Measurements from ENCODE around the gene PYGB.

Gene PYGB

DNA sequence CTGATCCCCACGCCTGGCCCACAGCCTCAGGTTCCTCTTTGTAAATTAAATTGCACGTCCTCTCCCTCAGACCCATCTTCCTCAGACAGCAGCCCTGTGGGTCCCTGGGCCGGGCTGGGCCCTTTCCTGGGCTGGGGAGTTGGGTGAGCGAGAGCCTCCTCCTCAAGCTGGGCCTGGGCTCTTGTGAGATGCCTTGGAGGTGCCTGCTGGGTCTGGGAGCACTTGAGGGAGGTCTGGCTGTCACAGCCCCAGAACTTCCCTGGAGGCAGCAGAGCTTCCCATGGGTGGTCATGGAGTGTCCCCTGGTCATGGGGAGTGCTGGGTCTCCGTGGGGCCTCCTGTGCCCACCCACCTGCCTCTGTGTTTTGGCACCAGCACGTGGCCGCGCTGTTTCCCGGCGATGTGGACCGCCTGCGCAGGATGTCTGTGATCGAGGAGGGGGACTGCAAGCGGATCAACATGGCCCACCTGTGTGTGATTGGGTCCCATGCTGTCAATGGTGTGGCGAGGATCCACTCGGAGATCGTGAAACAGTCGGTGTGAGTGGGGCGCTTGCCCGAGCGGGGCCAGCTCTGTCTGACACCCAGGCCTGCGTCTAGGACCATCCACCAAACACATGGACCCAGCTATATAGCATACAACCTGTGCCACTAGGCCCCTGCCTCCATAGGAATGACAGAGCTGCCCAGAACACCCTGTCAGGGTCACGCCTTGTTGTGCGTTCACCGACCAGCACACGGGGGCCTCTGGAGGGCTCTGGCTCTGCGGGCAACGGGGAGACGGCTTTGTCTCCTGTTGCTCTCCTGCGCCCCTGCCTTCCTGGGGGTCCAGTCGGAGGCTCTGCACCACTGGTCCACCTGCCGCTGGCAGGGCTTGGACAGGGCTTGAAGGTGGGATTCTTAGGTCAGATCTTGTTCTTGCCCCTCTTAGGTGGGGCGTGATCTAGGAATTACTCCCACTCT, 33.0 kb downstream of the PYGB start:
- Histone ChIP-seq H3K9me3 (replicated peaks in 1 of 11) (no peaks in the 10 kb centered on the region), H4K20me1 (peaks cover 3 to 98% (median 86%) of the 10 kb centered on the region in 11 experiments; a peak in 20 of 22 replicates), H3K9ac (peak overlapping the region in 7 of 11 experiments; percentile 11 to 48 (median 21); a peak in 8 of 22 replicates), H3K27ac (peak overlapping the region in 5 of 11 experiments; percentile 3 to 73 (median 54); a peak in 10 of 22 replicates), H3K27me3 (0 out of 22 replicates have a peak, but pooled peaks cover 0 to 5% (median 0%) of the 10 kb centered on the region in 11 experiments), H3K36me3 (peaks cover 65 to 100% (median 85%) of the 10 kb centered on the region in 11 experiments), H3K4me1 (peaks cover 30 to 63% (median 44%) of the 10 kb centered on the region in 10 experiments), H3K4me3 (peak overlapping the region in 1 of 10 experiments; percentile 36; a peak in 1 of 20 replicates), H3K4me2 (peak overlapping the region; percentile 68 to 90 (median 87))
- no peak for TF ChIP-seq Cebpa-rat (IDR thresholded peaks at IDR 0.05)

GRCh38 chr20:25281541-25281991, 33.7 kb downstream of the PYGB start:
- Histone ChIP-seq H3K4me1 (peaks cover 30 to 64% (median 48%) of the 10 kb centered on the region in 10 experiments), H3K27ac (peak overlapping the region in 5 of 11 experiments; percentile 3 to 73 (median 54); a peak in 10 of 22 replicates), H3K9ac (peak overlapping the region in 7 of 11 experiments; percentile 13 to 48 (median 21); a peak in 7 of 22 replicates), H3K9me3 (replicated peaks in 1 of 11) (no peaks in the 10 kb centered on the region), H3K27me3 (0 out of 22 replicates have a peak, but pooled peaks cover 0 to 5% (median 0%) of the 10 kb centered on the region in 11 experiments), H3K36me3 (peaks cover 65 to 100% (median 85%) of the 10 kb centered on the region in 11 experiments), H3K4me3 (peak overlapping the region in 1 of 10 experiments; percentile 36; a peak in 2 of 20 replicates), H3K4me2 (peak overlapping the region; percentile 68 to 90 (median 87)), H4K20me1 (peaks cover 3 to 98% (median 91%) of the 10 kb centered on the region in 11 experiments; a peak in 20 of 22 replicates)
- peak in 2 of 11 experiments; percentile 19 to 34; a peak in 2 of 22 replicates for TF ChIP-seq Cebpa-rat (IDR thresholded peaks at IDR 0.05)

GRCh38 chr20:25282034-25282781, 34.3 kb downstream of the PYGB start:
- peak overlapping the region in 5 of 11 experiments; percentile 20 to 58 (median 32); a peak in 6 of 22 replicates for H3K27ac ChIP-seq
- peaks cover 0 to 98% (median 89%) of the 10 kb centered on the region in 11 experiments; a peak in 20 of 22 replicates for H4K20me1 ChIP-seq
- peak overlapping the region in 3 of 11 experiments; percentile 17 to 34 (median 33); a peak in 5 of 22 replicates for H3K9ac ChIP-seq
- H3K4me1 ChIP-seq: peaks cover 30 to 64% (median 51%) of the 10 kb centered on the region in 10 experiments
- 0 out of 22 replicates have a peak, but pooled peaks cover 0 to 5% (median 0%) of the 10 kb centered on the region in 11 experiments for H3K27me3 ChIP-seq
- H3K4me3 ChIP-seq: peak overlapping the region in 1 of 10 experiments; percentile 36; a peak in 1 of 20 replicates
- peaks cover 65 to 100% (median 85%) of the 10 kb centered on the region in 11 experiments for H3K36me3 ChIP-seq
- TF ChIP-seq Cebpa-rat (IDR thresholded peaks at IDR 0.05): no peak
- no peaks in the 10 kb centered on the region for H3K9me3 ChIP-seq (replicated peaks in 1 of 11)
- H3K4me2 ChIP-seq: peak overlapping the region; percentile 68 to 90 (median 87)

DNA sequence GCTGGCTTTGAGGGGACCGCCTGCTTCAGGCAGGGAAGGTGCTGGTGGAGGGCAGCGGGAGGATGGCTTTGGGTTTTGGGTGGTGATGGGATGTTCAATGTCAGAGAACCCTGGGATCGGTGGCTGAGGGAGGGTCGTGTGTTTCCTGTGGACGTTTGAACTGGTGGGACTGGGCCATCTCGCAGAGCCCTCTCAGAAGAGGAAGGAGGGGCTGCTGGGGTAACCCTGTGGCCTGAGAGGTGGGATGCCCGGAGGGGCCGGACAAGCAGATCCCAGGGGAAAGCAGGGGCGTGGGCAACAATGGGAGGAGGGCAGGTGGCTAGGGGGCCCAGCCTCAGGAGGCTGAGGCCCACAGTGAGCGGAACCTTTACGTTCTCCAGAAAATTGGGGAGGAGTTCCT, 34.9 kb downstream of the PYGB start:
- H3K9me3 ChIP-seq (replicated peaks in 1 of 11): no peaks in the 10 kb centered on the region
- peaks cover 65 to 100% (median 85%) of the 10 kb centered on the region in 11 experiments for H3K36me3 ChIP-seq
- peak overlapping the region; percentile 68 to 90 (median 87); a peak in 18 of 22 replicates for H3K4me2 ChIP-seq
- H3K9ac ChIP-seq: peak overlapping the region in 2 of 11 experiments; percentile 26 to 33; a peak in 2 of 22 replicates
- peak overlapping the region in 2 of 11 experiments; percentile 32 to 50; a peak in 1 of 22 replicates for H3K27ac ChIP-seq
- H4K20me1 ChIP-seq: peaks cover 0 to 98% (median 83%) of the 10 kb centered on the region in 11 experiments; a peak in 20 of 22 replicates
- no peak for TF ChIP-seq Cebpa-rat (IDR thresholded peaks at IDR 0.05)
- H3K4me1 ChIP-seq: peaks cover 30 to 64% (median 51%) of the 10 kb centered on the region in 10 experiments
- peak overlapping the region in 1 of 10 experiments; percentile 36; a peak in 1 of 20 replicates for H3K4me3 ChIP-seq
- 0 out of 22 replicates have a peak, but pooled peaks cover 0 to 5% (median 0%) of the 10 kb centered on the region in 11 experiments for H3K27me3 ChIP-seq

GRCh38 chr20:25283221-25283951, 35.5 kb downstream of the PYGB start:
- Histone ChIP-seq H4K20me1 (peaks cover 0 to 98% (median 77%) of the 10 kb centered on the region in 11 experiments; a peak in 20 of 22 replicates), H3K4me1 (peaks cover 30 to 64% (median 52%) of the 10 kb centered on the region in 10 experiments), H3K27me3 (0 out of 22 replicates have a peak, but pooled peaks cover 0 to 5% (median 0%) of the 10 kb centered on the region in 11 experiments), H3K4me2 (peak overlapping the region in 7 of 11 experiments; percentile 78 to 90 (median 87); a peak in 14 of 22 replicates), H3K9ac (peak overlapping the region in 1 of 11 experiments; percentile 26; a peak in 1 of 22 replicates), H3K36me3 (peaks cover 65 to 100% (median 85%) of the 10 kb centered on the region in 11 experiments), H3K4me3 (no peak overlapping the region; a peak in 1 of 20 replicates), H3K27ac (no peak overlapping the region), H3K9me3 (replicated peaks in 1 of 11) (no peaks in the 10 kb centered on the region)
- TF ChIP-seq Cebpa-rat (IDR thresholded peaks at IDR 0.05): no peak

- Histone ChIP-seq H3K27me3 (0 out of 22 replicates have a peak, but pooled peaks cover 0 to 5% (median 0%) of the 10 kb centered on the region in 11 experiments), H4K20me1 (peaks cover 0 to 97% (median 73%) of the 10 kb centered on the region in 11 experiments; a peak in 20 of 22 replicates), H3K9me3 (replicated peaks in 1 of 11) (no peaks in the 10 kb centered on the region), H3K9ac (no peak overlapping the region), H3K4me1 (peaks cover 30 to 64% (median 55%) of the 10 kb centered on the region in 10 experiments), H3K4me3 (no peak overlapping the region), H3K27ac (no peak overlapping the region), H3K36me3 (peaks cover 69 to 100% (median 86%) of the 10 kb centered on the region in 11 experiments), H3K4me2 (peak overlapping the region in 1 of 11 experiments; percentile 90; a peak in 2 of 22 replicates)
- no peak for TF ChIP-seq Cebpa-rat (IDR thresholded peaks at IDR 0.05)
Measured at GRCh38 chr20:25284131-25284601, 36.3 kb downstream of the PYGB start.

DNA sequence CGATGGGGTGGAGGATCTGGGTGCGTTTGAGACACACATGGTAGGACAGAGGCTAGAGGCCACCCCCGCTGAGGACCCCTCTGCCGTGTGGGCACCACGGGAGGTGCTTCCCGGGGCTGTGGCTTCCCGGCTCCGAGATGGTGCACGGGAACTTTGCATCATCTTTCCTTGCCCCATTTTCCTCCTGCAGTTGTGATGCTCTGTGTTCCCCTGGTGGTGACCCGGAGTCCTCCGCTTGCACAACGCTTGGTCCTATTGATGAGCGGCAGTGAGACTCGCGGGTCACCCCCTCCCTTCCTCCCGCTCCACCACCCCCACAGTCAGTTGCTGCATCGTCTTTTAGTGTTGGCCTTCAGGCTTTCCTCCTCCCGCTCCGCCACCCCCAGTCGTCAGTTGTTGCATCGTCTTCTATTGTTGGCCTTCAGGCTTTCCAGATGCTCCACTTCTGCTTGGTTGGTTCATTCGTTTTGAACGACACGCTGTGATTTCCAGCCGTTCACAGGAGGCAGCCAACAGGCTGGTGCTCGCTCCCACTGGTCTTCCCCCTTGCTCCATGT, 37.3 kb downstream of the PYGB start:
- H4K20me1 ChIP-seq: peaks cover 0 to 95% (median 63%) of the 10 kb centered on the region in 11 experiments; a peak in 20 of 22 replicates
- peaks cover 69 to 95% (median 86%) of the 10 kb centered on the region in 11 experiments for H3K36me3 ChIP-seq
- H3K4me1 ChIP-seq: peaks cover 25 to 58% (median 46%) of the 10 kb centered on the region in 10 experiments
- H3K27ac ChIP-seq: no peak overlapping the region
- H3K27me3 ChIP-seq: 0 out of 22 replicates have a peak, but pooled peaks cover 0 to 5% (median 0%) of the 10 kb centered on the region in 11 experiments
- H3K9me3 ChIP-seq (replicated peaks in 1 of 11): no peaks in the 10 kb centered on the region
- TF ChIP-seq Cebpa-rat (IDR thresholded peaks at IDR 0.05): peak in 1 of 11 experiments; percentile 41; a peak in 1 of 22 replicates
- no peak overlapping the region for H3K9ac ChIP-seq
- H3K4me2 ChIP-seq: peak overlapping the region in 1 of 11 experiments; percentile 6; a peak in 1 of 22 replicates
- no peak overlapping the region for H3K4me3 ChIP-seq
